Stimulated activated CD8-positive, alpha-beta memory T cell treated with anti-CD3 and anti-CD28 coated beads, Interleukin-4, amount 100 ng/mL, for 4 hours (primary cell): ENCODE data around the gene IGF2.
"Not testable (repeated sequence)": the region's sequence is repeated elsewhere in the genome, so short reads cannot be mapped to it uniquely, and the experiment has no call there.

Experiments
- DNase-seq, 2 donors: peaks; one replicate each; pipeline ENCODE4 v3.0.0-alpha.2; 2020; ENCODE audit warnings: low read depth in 2 of 2, low spot score in 1 of 2

IGF2 gene

DNA sequence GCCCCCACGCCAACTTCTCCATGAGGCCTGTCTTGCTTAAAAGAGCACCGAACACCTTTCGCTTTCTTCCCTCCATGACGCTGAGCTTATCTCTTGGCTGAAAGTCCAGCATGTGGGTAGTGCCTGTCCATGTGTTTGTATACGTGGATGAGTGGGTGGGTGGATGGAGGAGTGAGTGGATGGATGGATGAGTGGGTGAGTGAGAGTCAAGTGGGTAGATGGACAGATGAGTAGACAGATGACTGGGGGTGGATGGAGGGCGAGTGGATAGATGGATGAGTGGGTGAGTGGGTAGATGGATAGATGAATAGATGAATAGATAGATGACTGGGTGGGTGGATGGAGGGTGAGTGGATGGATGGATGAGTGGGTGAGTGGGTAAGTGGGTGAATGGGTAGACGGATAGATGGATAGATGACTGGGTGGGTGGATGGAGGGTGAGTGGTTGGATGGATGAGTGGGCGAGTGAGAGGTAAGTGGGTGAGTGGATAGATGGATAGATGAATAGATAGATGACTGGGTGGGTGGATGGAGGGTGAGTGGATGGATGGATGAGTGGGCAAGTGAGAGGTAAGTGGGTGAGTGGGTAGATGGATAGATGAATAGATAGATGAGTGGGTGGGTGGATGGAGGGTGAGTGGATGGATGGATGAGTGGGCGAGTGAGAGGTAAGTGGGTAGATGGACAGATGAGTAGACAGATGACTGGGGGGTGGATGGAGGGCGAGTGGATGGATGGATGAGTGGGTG is 14.3 kb downstream of the IGF2 start:
- not testable (repeated sequence) for DNase-seq

DNA sequence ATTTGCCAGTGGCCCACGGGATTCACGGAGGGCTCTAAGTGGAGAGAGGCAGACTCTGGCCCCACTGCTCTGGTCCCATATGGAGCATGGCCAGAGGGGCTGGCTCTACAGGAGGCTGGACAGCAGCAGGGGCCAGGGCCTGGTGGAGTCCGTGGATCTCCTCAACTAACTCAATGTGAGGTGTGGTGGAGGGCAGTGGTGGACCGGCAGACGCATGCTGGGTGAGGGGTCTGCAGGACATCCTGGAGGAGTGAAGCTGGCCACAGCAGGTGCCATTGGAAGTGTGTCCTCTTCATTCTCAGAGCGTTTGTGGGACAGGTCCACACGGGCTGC is 15.6 kb downstream of the IGF2 start:
- no peak for DNase-seq

- no peak for DNase-seq
Observed at GRCh38 chr11:2122907-2123627, 16.1 kb downstream of the IGF2 start.

DNA sequence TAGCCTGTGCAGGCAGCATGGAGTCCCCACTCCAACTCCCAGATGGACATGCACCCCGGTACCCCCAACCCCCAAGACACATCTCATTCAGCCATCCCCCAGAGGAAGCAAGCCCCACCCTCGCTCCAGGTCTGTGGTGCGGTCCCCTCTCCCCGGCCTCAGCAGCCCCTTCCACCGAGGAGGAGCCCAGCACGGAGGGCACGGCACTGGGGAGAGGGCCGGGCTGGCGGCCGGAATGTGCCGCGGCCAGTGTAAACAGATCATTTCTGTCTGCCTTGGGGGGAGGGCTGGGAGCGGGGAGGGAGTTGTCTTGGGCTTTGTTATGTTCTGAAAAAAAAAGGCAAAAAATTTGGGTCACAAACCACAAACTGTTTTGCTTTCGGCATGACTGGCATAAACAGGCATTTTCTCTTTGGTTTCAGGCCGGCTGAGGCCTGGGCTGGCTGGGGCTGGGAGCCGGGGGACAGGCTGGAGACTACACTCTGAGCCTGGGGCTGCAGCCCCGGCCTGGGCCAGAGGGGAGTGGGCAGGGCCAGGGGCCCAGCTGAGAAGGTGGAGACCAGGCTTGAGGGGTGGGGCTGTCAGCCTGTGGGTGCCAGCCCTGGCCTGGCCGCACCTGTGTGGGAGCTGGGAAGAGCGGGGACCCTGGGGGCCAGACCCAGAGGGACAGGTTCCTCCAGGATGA is 16.8 kb downstream of the IGF2 start:
- DNase-seq, result no peak

DNA sequence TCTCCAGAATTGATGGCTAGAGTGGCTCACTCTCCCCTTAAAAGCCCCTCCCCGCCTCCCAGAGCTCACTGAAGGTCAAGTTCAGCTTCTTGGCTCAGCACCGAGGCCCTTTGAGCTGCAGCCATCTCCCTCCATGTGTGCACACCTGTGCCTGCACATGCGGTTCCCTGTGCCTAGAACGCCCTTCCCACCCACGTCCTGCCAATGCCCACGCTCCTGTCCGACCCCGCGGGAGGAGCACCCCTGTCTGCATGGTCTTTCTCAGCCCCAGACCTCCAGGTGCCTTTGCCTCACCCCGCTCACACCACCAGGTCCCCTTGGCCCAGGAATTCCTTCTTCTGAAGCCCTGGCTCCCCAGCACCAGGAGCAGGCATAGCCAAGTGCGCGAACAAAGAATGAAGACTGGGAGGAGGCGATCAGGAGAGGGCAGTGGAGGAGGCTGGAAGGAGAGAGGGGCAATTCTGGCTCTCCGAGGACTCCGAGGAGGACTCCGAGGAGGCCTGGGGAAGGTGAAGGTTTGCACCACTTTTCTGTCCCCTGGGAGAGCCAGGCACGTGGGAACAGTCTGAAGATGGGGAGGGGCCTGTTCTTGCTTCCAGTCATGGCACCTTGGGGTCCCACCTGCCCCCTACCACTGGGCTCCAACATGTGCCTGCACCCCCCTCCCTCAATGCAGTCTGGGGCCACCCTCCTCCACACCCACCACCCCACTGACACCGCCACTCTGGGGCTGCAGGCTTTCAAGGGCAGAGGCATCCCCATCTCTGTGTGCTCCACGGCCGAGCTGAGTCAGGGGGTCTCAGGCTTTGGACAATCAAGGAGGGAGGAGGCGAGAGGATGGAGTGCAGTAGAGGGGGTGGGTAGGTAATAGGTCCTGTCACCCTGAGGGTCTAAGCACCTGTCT is 17.7 kb downstream of the IGF2 start:
- no peak for DNase-seq

DNA sequence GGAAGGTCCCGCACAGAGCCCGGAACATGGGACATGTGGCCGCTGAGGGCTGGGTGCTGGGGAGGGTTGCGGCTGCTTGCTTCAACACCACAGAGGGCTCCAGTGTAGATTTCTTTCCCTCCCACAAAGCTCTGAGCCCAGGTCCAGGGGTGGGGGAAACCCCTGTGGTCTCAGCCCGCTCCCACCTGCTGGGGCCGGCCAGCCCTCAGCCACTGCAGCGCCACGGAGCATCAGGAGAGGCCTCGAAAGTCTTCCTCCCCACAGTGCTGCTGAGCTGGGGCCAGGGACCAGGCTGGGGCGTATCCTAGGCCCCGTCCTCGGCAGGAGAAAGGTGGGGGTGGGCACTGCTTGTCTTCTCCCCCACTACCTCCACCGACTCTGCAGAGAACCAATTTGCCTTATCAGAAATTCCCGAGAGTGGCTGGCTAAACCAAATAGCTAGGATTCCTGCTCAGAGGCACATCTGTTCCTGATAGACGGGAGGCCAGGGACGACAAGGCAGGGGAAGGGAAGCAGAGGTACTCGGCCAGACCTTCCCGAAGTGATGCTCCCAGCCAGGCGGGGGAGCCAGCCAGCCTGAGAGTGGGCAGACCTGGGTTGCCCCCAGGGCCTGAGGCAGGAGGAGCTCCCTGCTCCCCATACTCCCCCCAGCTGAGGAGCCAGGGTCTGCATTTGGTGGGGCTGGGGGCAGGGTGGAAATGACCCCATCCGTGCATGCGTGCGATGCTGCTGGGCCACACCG is 18.7 kb downstream of the IGF2 start:
- no peak for DNase-seq

- no peak for DNase-seq
Observed at GRCh38 chr11:2118677-2119076, 20.5 kb downstream of the IGF2 start.

- DNase-seq, result no peak
Observed at GRCh38 chr11:2116680-2117079, 22.5 kb downstream of the IGF2 start.

DNA sequence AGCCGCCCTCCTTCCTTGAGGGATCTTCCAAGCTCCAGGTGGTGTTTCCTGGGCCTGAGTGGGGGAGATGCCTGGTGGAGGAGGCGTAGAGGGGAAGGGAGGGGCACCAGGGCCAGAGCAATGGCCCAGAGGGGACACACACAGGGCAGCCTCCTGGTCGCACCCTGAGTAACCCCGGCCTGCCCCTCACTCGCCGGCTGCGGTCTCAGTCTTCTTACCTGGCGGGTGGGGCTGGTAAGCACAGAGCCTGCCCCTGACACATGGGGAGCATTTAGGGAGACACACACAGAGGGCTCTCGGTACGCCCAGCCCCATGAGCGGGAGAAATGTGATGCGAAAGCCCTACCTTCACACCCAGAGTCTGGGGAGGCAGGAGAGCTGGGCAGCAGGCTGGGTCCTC is 23.9 kb downstream of the IGF2 start:
- no peak for DNase-seq

GRCh38 chr11:2114430-2115241 is 24.6 kb downstream of the IGF2 start:
- no peak for DNase-seq

GRCh38 chr11:2113776-2114175 is 25.4 kb downstream of the IGF2 start:
- DNase-seq, result no peak

DNA sequence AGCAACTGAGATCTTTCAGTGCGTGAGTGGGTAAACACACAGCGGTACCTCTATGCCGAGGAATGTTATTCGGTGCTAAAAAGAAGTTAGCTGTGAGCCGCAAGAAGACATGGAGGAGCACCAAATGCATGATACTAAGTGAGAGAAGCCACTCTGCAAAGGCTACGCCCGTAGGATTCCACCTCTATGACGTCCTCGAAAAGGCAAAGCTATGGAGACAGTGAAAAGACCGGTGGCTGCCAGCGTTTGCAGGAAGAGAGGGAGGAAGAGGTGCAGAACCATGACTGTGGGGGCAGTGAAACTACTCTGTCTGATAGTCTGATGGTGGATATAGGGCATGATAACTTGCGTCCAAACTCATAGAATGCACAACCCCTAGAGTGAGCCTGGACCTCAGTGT is 28.7 kb downstream of the IGF2 start:
- no peak for DNase-seq

DNA sequence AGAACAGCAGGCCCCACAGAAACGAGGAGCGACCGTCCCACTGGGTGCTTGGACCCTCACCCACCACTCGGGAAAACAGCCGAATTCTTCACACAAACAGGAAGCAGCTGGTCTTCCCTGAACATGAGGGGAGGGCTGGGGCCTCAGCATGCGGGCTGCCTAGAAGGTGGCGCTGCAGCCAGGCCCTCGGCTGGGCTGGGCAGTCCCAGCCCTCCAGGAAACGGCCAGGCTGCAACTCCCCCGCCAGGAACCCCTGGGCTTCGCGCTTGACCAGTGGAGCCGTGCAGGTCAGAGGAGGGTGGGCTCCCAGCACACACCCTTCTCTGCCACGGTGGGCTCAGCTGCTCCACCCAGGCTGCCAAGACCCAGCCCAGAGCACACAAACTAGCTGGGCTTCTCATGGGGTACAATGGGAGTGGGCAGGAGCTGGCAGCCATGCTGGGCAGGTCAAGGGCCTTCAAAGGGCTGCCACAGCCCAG is 29.6 kb downstream of the IGF2 start:
- DNase-seq, result no peak

DNA sequence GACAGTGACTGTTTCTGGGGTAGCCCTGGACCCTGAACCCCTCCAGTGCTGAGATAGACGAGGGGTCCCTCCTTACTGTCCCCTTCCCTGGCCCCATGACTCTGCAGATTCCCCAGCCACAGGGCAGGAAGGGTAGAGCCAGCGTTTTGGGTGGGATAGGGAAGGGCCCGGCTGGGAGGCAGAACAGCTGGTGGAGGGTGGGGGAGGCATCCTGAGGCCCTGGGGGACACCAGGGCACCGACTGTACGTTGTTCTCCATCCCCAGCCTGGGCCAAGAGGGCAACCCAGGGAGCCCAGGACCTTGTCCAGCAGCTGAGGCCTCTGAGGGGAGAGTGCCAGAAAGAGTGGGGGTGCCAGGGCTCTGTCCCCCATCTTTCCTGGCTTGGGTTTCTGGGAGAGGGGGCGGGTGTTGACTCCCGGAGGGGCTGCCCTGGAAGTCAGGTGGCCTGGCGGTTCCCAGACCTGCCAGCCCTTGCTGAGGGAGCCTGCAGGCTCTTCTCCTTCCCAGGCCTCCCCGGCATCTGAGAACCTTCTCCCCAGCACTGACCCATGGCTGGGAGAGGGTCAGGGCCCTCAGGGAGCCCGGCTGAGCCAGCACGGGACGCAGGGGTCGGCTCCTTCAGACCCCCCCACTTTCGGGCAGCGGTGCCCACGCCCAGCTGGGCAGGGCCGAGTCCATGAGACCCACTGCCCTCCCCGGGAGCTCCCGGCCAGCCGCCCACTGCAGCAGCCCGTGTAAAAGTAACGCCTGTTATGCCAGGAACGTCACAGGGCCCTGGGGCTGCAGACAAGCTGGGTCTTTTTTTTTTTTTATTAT is 30.3 kb downstream of the IGF2 start:
- no peak for DNase-seq

- DNase-seq, result no peak
Observed at GRCh38 chr11:2107941-2108630, 31.1 kb downstream of the IGF2 start.

GRCh38 chr11:2107521-2107920 is 31.7 kb downstream of the IGF2 start:
- DNase-seq, result no peak

DNA sequence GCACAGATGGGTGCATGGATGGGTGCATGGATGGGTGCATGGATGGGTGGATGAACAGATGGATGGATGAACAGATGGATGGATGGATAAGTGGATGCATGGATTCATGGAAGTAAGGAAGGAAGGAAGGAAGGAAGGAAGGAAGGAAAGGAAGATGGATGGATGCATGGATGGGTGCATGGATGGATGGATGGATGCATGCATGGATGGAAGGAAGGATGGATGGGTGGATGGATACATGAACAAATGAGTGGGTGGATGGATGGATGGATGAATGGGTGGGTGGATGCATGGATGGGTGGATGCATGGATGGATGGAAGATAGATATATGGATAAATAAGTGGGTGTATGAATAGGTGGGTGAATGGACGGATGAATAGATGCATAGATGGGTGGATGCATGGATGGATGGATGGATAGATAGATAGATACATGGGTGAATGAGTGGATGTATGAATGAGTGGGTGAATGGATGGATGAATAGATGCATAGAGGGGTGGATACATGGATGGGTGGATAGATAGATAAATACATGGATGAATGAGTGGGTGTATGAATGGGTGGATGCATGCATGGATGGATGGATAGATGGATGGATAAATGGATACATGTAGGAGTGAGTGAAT is 32.5 kb downstream of the IGF2 start:
- DNase-seq, result no peak

DNA sequence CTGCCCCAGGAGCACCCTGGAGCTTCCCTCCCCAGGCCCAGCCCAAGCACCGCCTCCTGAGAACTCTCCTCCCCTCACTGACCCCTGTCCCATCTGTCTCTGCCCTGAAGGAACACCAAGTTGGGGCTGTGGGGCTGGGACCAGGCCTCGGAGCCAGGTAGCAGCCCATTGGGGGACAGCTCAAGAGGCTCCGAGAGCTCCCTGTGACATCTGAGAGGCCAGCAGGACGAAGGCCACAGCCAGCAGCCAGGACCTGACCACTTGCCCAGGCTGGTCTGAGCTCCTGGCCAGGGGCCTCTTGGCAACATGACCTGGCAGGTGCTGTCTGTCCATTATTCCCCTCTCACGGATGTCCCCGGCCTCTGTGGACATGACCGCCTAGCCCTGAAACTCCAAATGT is 33.7 kb downstream of the IGF2 start:
- DNase-seq, result no peak
